Astrocyte (in vitro differentiated cells and primary cell): ENCODE results near the gene GRM4.

Experiments used
- EZH2 ChIP-seq: IDR thresholded peaks from 2 replicates; pipeline ENCODE4 v1.6.1; 2012; ENCODE audit warnings: mild to moderate bottlenecking, low read length, inconsistent platforms; ENCODE audit not compliant: insufficient read depth
- TF ChIP-seq, protein P1 (sequence below): IDR thresholded peaks from 2 replicates; pipeline ENCODE4 v1.5.1; 2011; ENCODE audit warnings: low read depth, mild to moderate bottlenecking, inconsistent platforms, low read length, moderate library complexity; ENCODE audit not compliant: insufficient read depth

DNA sequence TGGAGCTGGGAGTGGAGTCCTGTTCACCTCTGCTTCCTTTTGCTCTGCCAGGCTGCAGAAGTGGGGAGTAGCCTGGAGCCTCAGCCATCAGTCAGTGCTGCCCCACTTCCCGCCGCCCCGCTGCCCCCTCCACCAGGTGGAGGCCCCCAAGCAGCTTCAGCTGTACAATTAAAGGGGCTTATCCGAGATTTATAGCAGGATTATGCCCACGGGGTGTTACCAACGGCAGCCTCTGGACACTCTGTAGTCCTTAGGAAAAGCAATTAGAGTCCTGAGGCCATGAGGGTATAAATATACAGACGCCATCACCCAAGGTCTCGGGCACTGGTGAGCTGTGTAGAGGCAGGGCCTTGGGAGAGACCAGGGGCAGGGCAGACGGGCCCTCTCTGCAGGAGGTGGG is 55.4 kb downstream of the GRM4 start:
- TF ChIP-seq, protein P1, sequence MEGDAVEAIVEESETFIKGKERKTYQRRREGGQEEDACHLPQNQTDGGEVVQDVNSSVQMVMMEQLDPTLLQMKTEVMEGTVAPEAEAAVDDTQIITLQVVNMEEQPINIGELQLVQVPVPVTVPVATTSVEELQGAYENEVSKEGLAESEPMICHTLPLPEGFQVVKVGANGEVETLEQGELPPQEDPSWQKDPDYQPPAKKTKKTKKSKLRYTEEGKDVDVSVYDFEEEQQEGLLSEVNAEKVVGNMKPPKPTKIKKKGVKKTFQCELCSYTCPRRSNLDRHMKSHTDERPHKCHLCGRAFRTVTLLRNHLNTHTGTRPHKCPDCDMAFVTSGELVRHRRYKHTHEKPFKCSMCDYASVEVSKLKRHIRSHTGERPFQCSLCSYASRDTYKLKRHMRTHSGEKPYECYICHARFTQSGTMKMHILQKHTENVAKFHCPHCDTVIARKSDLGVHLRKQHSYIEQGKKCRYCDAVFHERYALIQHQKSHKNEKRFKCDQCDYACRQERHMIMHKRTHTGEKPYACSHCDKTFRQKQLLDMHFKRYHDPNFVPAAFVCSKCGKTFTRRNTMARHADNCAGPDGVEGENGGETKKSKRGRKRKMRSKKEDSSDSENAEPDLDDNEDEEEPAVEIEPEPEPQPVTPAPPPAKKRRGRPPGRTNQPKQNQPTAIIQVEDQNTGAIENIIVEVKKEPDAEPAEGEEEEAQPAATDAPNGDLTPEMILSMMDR, result no peak
- TF ChIP-seq EZH2, result no peak
